Measurements from ENCODE around the gene TMEM117.
"Not testable (repeated sequence)": the region's sequence is repeated elsewhere in the genome, so short reads cannot be mapped to it uniquely, and the experiment has no call there.

TMEM117 gene

DNA sequence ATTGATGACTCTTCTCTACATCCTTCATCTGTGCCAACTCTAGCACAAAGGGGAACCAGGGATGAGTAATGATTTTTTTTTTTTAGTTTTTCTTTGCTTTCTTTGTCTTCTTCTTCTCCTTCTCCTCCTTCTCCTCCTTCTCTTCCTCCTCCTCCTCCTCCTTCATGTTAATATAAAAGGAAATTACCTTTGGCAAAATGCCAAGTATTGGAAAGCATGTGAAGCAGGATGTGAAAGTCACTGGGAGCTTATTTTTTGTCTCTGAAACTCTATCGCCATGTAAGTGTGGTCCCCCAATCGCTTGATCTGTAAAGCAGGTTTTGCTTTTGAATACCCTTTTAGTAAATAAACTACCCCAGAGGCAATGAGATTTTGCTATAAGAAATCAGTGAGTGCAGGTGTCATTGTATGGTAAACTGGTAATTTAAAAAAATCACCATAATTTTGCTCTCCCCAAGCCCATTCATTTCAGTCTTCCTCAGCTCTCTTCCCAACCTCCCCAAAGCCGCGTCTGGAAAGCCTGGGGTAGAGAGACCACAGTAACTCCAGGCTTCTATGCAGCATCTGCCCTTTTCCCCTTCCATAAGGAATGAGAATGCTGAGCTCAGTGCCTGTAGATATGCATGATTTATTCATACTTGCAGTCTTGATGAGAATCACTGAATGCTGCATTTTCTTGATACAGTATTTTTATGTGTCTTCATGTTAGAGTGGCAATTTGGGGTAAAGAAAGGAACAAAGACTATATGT, 388.7 kb downstream of the TMEM117 start:
- Mint-ChIP-seq H3K9me3 (no peaks in the 10 kb centered on the region), H3K27me3 (ENCODE audit: low read depth) (no peaks in the 10 kb centered on the region), H3K4me1 (ENCODE audit: low read depth) (no peaks in the 10 kb centered on the region), H3K4me3 (no peak overlapping the region), H3K36me3 (ENCODE audit: low read depth) (no peaks in the 10 kb centered on the region), H3K27ac (no peak overlapping the region)

DNA sequence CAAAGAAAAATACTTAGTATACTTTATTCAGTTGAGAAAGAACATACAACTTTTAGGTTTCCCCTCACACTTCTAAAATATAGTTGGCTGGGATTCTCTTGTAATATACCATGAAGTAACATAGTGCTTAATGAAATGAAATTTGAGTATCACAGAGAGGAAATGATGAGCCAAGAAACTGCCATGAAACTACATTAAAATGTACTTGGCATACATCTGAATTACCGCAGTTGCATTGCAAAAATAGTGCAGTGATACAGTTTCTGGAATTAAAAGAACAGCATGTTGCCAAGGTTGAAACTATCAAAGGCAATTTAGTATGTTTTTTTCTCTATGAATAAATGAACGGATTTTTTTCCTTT, 389.2 kb downstream of the TMEM117 start:
- Mint-ChIP-seq H3K36me3 (ENCODE audit: low read depth) (no peaks in the 10 kb centered on the region), H3K9me3 (no peaks in the 10 kb centered on the region), H3K27me3 (ENCODE audit: low read depth) (no peaks in the 10 kb centered on the region), H3K4me3 (no peak overlapping the region), H3K4me1 (ENCODE audit: low read depth) (no peaks in the 10 kb centered on the region), H3K27ac (no peak overlapping the region)

DNA sequence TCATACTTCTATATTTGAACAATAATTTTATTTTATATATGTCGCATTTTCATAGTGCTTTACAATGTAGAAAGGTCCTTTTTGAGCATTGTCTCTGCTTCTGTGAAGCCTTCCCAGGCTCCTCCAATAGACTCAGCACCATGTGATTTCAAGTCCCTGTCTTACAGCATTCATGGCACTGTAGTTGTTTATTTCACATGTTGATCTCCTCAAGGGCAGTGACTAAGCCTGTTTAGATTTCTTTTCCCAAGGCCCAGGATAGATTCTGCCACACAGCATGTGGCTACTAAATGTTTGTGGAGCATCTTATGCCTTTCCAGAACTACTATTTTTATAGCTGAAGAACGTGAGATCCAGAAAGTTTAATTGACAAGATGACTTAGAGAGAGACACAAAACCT, 391.7 kb downstream of the TMEM117 start:
- Mint-ChIP-seq H3K36me3 (ENCODE audit: low read depth) (no peaks in the 10 kb centered on the region), H3K27ac (no peak overlapping the region), H3K27me3 (ENCODE audit: low read depth) (no peaks in the 10 kb centered on the region), H3K4me3 (no peak overlapping the region), H3K9me3 (no peaks in the 10 kb centered on the region), H3K4me1 (ENCODE audit: low read depth) (no peaks in the 10 kb centered on the region)

DNA sequence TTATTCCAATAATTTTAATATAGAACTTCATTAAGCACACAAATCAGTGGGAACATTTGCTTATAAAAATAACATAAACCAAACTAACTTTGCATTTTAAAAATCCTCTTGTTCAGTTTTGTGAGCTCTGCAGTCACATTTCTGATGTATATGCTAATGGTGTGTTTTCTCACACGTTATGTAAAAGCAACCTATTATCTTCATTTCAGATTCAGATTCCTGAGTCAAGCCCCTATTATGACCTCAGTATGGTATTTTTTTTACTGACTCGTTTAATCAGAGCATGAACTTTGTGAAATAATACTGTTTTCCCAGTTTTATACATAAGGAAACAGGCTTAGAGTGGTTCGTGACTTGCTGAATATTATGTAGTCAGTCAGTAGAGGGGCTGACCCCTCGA, 394.0 kb downstream of the TMEM117 start:
- H3K36me3 Mint-ChIP-seq (ENCODE audit: low read depth) = no peaks in the 10 kb centered on the region
- H3K9me3 Mint-ChIP-seq = no peaks in the 10 kb centered on the region
- no peak overlapping the region for H3K4me3 Mint-ChIP-seq

DNA sequence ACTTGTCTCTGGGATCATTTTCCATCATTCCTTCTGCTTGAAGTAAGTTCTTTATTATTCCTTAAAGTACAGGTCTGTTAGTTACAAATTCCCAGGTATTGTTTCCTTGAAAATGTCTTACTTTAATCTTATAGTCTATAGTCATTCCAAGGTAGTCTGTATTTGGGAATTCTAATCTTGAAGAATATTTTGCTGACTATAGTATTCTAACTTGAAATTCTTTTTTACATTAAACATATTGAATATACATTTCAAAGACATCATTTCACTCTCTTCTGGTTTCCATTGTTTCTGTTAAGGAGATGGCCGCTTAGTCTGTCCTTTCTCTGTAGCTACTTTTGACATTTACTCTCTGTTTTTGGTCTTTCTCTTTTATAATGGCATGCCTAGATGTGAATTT, 399.8 kb downstream of the TMEM117 start:
- Mint-ChIP-seq H3K27ac (no peak overlapping the region), H3K9me3 (no peaks in the 10 kb centered on the region), H3K27me3 (ENCODE audit: low read depth) (no peaks in the 10 kb centered on the region), H3K36me3 (ENCODE audit: low read depth) (no peaks in the 10 kb centered on the region), H3K4me3 (no peak overlapping the region), H3K4me1 (ENCODE audit: low read depth) (no peaks in the 10 kb centered on the region)

More for the DNA sequence above, 394.0 kb downstream of the TMEM117 start:
- Mint-ChIP-seq H3K4me1 (ENCODE audit: low read depth) (no peaks in the 10 kb centered on the region), H3K27me3 (ENCODE audit: low read depth) (no peaks in the 10 kb centered on the region), H3K27ac (no peak overlapping the region)

DNA sequence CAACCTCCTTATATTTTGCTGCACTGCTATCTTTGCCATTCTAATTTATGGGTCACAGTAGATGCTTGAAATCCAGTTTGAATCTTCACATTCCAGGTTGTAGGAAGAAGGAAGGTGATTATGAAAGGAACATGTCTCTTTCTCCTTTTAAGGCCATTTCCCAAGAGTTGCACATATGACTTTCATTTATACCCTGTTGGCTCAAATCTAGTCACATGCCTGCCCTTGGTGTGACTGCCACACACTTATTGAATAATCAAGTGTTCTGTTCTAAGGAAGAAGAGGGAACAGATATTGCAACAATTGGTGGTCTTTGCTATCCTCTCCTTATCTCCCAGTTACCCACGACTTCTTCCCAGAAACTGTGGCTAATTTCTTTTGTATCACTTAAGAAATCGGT, 404.3 kb downstream of the TMEM117 start:
- H3K4me3 Mint-ChIP-seq = no peak overlapping the region
- H3K9me3 Mint-ChIP-seq = no peaks in the 10 kb centered on the region

DNA sequence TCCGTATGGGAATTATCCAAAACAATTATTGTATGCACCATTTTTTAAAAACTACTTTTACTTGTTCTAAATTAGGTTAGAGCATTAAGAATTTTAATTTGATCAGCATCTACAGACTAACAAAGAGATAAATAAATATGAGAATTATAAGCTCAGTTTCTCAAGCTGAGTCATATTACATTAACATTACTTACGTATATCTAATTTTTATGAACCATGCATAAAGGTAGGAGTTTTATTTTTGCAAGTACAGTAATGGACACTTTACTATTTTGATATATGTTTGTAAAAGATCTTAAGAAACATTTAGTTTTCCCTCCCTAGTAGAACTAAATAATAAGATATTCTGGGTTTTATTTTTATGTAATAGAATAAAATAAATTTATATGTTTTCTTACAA, 410.1 kb downstream of the TMEM117 start:
- no peaks in the 10 kb centered on the region for H3K36me3 Mint-ChIP-seq (ENCODE audit: low read depth)
- H3K4me1 Mint-ChIP-seq (ENCODE audit: low read depth) = no peaks in the 10 kb centered on the region
- no peaks in the 10 kb centered on the region for H3K27me3 Mint-ChIP-seq (ENCODE audit: low read depth)
- H3K4me3 Mint-ChIP-seq = no peak overlapping the region
- no peak overlapping the region for H3K27ac Mint-ChIP-seq
- no peaks in the 10 kb centered on the region for H3K9me3 Mint-ChIP-seq

More for the DNA sequence above, 404.3 kb downstream of the TMEM117 start:
- H3K4me1 Mint-ChIP-seq (ENCODE audit: low read depth) = no peaks in the 10 kb centered on the region
- no peaks in the 10 kb centered on the region for H3K27me3 Mint-ChIP-seq (ENCODE audit: low read depth)
- no peaks in the 10 kb centered on the region for H3K36me3 Mint-ChIP-seq (ENCODE audit: low read depth)
- no peak overlapping the region for H3K27ac Mint-ChIP-seq

DNA sequence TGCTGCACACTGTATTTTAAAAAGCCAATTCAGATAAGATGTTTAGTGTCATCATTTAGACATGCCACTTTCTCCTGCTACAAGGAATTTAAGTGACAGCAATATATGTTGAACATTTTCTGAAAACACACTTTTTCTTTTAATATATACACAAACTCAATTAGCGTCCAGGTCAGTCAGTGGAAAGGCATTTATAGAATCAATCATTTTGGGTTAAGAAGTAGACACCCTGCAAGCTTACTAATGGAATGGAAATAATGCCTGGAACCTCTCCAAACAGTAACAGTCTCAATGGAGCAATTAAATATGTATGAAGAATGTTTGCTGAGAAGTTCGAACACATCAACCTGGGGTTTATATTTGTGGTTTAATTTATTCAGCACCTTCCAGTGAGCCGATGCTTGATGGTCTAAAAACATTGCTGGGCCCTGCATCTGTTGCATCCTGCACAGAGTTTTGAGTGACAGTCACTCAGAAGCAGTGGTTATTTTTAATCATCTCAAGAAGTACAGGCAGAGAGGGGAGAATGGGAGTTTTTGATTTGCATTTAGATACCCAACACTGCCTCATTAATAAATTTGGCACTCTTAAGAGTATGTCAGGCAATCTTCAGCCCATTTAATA, 410.7 kb downstream of the TMEM117 start:
- Mint-ChIP-seq H3K36me3 (ENCODE audit: low read depth) (no peaks in the 10 kb centered on the region), H3K27me3 (ENCODE audit: low read depth) (no peaks in the 10 kb centered on the region), H3K27ac (no peak overlapping the region), H3K4me3 (no peak overlapping the region), H3K4me1 (ENCODE audit: low read depth) (no peaks in the 10 kb centered on the region), H3K9me3 (no peaks in the 10 kb centered on the region)

DNA sequence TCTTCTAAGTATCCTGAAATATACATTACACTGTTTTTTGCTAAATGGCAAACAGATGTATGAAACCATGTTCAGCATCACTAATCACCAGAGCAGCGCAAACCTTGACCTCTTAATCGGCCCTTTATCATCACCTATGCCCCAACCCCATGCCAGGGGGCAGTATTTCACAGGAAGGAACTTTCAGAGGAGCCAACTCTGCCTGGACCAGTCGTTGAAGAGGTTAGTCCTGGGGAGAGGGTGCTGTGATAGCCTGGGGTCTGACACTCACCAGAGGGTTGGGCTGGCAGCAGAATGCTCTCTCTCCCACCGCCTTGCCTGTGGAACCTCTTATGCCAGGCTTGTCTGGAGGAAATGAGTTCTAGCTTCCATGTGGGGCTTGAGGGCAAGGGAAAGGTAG, 411.7 kb downstream of the TMEM117 start:
- no peak overlapping the region for H3K27ac Mint-ChIP-seq
- no peak overlapping the region for H3K4me3 Mint-ChIP-seq
- no peaks in the 10 kb centered on the region for H3K36me3 Mint-ChIP-seq (ENCODE audit: low read depth)
- no peaks in the 10 kb centered on the region for H3K4me1 Mint-ChIP-seq (ENCODE audit: low read depth)
- no peaks in the 10 kb centered on the region for H3K27me3 Mint-ChIP-seq (ENCODE audit: low read depth)
- H3K9me3 Mint-ChIP-seq = no peaks in the 10 kb centered on the region

DNA sequence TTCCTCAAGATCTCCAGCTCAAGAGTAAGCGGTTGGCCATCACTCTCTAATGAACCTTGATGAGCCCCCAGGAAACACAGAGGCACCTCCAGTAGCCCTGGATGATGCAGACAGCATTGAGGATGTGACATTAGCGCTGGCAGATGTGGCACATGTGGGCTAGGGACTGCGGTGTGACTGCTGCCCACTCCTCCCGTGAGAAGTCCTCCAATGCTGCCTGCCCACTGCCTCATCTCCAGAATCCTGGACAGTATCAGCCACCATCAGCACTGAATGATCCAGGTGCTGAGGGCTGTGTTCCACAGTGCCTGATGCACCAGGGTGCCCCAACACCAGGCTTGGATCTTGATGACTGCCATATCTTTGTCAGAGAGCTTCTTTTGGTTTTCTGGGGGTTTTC, 412.6 kb downstream of the TMEM117 start:
- Mint-ChIP-seq H3K4me3 (no peak overlapping the region), H3K27me3 (ENCODE audit: low read depth) (no peaks in the 10 kb centered on the region), H3K27ac (no peak overlapping the region), H3K9me3 (no peaks in the 10 kb centered on the region), H3K36me3 (ENCODE audit: low read depth) (no peaks in the 10 kb centered on the region), H3K4me1 (ENCODE audit: low read depth) (no peaks in the 10 kb centered on the region)

DNA sequence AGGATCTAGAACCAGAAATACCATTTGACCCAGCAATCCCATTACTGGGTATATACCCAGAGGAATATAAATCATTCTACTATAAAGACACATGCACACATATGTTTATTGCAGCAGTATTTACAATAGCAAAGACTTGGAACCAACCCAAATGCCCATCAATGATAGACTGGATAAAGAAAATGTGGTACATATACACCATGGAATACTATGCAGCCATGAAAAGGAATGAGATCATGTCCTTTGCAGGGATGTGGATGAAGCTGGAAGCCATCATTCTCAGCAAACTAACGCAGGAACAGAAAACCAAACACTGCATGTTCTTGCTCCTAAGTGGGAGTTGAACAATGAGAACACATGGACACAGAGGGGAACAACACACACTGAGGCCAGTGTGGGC, 414.6 kb downstream of the TMEM117 start:
- not testable (repeated sequence) for H3K27me3 Mint-ChIP-seq (ENCODE audit: low read depth); H3K9me3 Mint-ChIP-seq; H3K4me3 Mint-ChIP-seq; H3K27ac Mint-ChIP-seq; H3K36me3 Mint-ChIP-seq (ENCODE audit: low read depth); H3K4me1 Mint-ChIP-seq (ENCODE audit: low read depth)

DNA sequence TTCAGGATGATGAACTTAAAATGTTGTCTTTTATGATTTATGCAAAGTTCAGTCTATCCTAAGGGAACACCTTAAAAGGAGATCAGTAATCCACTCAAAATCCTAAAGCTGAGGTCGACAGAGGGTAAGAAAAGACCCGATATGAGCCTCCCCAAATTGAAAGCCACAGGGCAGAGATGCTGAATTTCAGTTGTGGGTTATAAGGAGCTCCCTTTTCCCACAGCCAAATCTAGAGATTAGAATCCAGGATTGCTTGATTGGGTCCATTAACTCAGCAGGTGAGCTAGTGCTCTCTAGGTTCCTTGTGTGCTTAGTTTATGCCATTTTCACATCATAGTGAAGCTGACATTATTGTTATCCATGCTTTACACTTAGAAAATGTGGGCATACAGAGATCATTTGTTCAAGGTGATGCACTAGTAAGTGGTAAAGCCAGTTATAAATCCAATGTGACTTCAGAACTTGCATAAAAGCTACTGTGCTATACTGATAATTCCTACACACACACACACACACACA, 417.5 kb downstream of the TMEM117 start:
- H3K36me3 Mint-ChIP-seq (ENCODE audit: low read depth) = no peaks in the 10 kb centered on the region
- no peak overlapping the region for H3K4me3 Mint-ChIP-seq
- no peaks in the 10 kb centered on the region for H3K4me1 Mint-ChIP-seq (ENCODE audit: low read depth)
- no peaks in the 10 kb centered on the region for H3K27me3 Mint-ChIP-seq (ENCODE audit: low read depth)
- no peaks in the 10 kb centered on the region for H3K9me3 Mint-ChIP-seq
- no peak overlapping the region for H3K27ac Mint-ChIP-seq

DNA sequence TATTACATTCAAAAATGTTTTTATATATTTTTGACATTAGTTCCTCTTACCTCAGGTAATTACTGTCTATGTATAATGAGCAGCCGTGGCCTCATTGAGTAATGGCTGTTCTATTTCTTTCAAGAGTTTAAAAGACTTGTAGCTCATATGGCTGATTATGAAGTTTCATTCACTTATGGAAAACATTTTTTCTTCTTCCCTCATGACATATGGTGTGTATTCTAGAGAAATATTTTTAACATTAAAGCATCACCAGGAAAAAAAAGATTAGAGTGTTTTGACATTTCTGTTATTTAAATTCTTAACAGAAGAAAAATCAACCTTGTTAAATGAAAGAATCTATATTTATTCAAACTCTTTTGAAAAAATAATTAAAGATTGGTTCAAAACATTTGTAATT, 422.4 kb downstream of the TMEM117 start:
- Mint-ChIP-seq H3K9me3 (no peaks in the 10 kb centered on the region), H3K27me3 (ENCODE audit: low read depth) (no peaks in the 10 kb centered on the region), H3K27ac (no peak overlapping the region), H3K36me3 (ENCODE audit: low read depth) (no peaks in the 10 kb centered on the region), H3K4me3 (no peak overlapping the region), H3K4me1 (ENCODE audit: low read depth) (no peaks in the 10 kb centered on the region)

DNA sequence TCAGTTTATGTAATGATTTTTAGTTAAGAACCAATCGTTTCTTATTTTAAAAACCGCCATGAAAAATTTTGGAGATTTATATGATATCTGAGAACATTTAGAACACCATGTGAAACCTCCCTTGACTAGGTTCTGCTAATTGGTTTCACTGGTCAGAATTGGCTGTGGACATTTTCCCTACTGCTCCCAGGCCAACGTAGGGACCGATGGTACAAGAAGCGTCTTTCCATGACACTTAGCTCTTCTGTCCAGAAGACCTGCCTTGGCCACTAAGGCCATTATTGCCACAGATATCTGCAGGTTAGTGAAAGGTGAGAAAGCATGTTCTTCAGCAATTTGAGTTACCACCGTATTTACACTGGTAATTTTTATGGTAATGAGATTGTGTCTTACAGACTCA, 424.0 kb downstream of the TMEM117 start:
- no peaks in the 10 kb centered on the region for H3K9me3 Mint-ChIP-seq
- H3K27ac Mint-ChIP-seq = no peak overlapping the region
- H3K4me3 Mint-ChIP-seq = no peak overlapping the region
- no peaks in the 10 kb centered on the region for H3K27me3 Mint-ChIP-seq (ENCODE audit: low read depth)
- no peaks in the 10 kb centered on the region for H3K4me1 Mint-ChIP-seq (ENCODE audit: low read depth)
- no peaks in the 10 kb centered on the region for H3K36me3 Mint-ChIP-seq (ENCODE audit: low read depth)

DNA sequence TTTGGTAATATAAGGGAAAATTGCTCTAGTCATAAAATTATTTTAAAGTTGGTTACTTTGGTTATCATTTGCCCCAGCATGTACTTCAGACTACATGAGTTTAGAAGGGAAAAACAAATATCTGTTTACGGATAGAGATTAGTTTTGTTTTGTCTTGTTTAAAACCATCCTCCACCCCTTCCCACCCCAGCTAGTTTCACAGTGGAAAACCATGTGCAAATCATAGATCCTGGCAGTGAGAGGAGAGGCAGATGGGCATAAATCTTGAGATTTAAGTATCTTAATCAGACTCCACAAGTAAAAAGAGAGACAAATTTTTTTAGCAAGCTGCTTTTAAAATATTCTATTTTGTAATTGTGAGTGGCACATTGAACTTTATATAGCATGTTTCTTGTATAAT, 424.7 kb downstream of the TMEM117 start:
- H3K36me3 Mint-ChIP-seq (ENCODE audit: low read depth) = no peaks in the 10 kb centered on the region
- no peaks in the 10 kb centered on the region for H3K27me3 Mint-ChIP-seq (ENCODE audit: low read depth)
- no peaks in the 10 kb centered on the region for H3K9me3 Mint-ChIP-seq
- H3K4me1 Mint-ChIP-seq (ENCODE audit: low read depth) = no peaks in the 10 kb centered on the region
- no peak overlapping the region for H3K4me3 Mint-ChIP-seq
- H3K27ac Mint-ChIP-seq = no peak overlapping the region
